ENCODE data around the gene MAD1L1. TPM values are rescaled to one million over a fixed set of nuclear protein-coding genes. Genes with fewer than 3 reads are reported as not detected.

The MAD1L1 gene
- total RNA-seq, 1 donor from 2014 or later = 57.4 TPM

GRCh38 chr7:2069472-2069860 is 163.3 kb downstream of the MAD1L1 start:
- TF ChIP-seq CTCF (IDR thresholded peaks at IDR 0.05; ENCODE audit: insufficient read depth, low read length, severe bottlenecking) = no peak
- FAIRE-seq (no peak), DNase-seq (ENCODE audit: low read depth) (no peak)
- H3K4me3 ChIP-seq (ENCODE audit: low read depth, low read length) = no peak overlapping the region
- H3K36me3 ChIP-seq (ENCODE audit: control insufficient read depth, insufficient read depth, low read length) = peaks cover 8% of the 10 kb centered on the region
- H3K27me3 ChIP-seq (ENCODE audit: control insufficient read depth, insufficient read depth, low read length) = no peaks in the 10 kb centered on the region

- DNase-seq (ENCODE audit: low read depth) = no peak
- Histone ChIP-seq H3K36me3 (ENCODE audit: control insufficient read depth, insufficient read depth, low read length) (peaks cover 8% of the 10 kb centered on the region), H3K4me3 (ENCODE audit: low read depth, low read length) (no peak overlapping the region), H3K27me3 (ENCODE audit: control insufficient read depth, insufficient read depth, low read length) (no peaks in the 10 kb centered on the region)
- no peak for TF ChIP-seq CTCF (IDR thresholded peaks at IDR 0.05; ENCODE audit: insufficient read depth, low read length, severe bottlenecking)
- no peak for FAIRE-seq
These were observed 163.9 kb downstream of the MAD1L1 start for GRCh38 chr7:2068693-2069471.

- H3K27me3 ChIP-seq (ENCODE audit: control insufficient read depth, insufficient read depth, low read length) = no peaks in the 10 kb centered on the region
- TF ChIP-seq CTCF (IDR thresholded peaks at IDR 0.05; ENCODE audit: insufficient read depth, low read length, severe bottlenecking) = no peak
- no peak for FAIRE-seq
- no peak overlapping the region for H3K4me3 ChIP-seq (ENCODE audit: low read depth, low read length)
- no peak for DNase-seq (ENCODE audit: low read depth)
- peaks cover 8% of the 10 kb centered on the region for H3K36me3 ChIP-seq (ENCODE audit: control insufficient read depth, insufficient read depth, low read length)
These were observed 166.4 kb downstream of the MAD1L1 start for GRCh38 chr7:2066251-2066919.

- FAIRE-seq (no peak), DNase-seq (ENCODE audit: low read depth) (no peak)
- no peak for TF ChIP-seq CTCF (IDR thresholded peaks at IDR 0.05; ENCODE audit: insufficient read depth, low read length, severe bottlenecking)
- no peak overlapping the region for H3K4me3 ChIP-seq (ENCODE audit: low read depth, low read length)
- H3K36me3 ChIP-seq (ENCODE audit: control insufficient read depth, insufficient read depth, low read length) = peaks cover 8% of the 10 kb centered on the region
- H3K27me3 ChIP-seq (ENCODE audit: control insufficient read depth, insufficient read depth, low read length) = no peaks in the 10 kb centered on the region
These were observed 167.2 kb downstream of the MAD1L1 start for GRCh38 chr7:2065528-2065927.

GRCh38 chr7:2063563-2064260 is 169.0 kb downstream of the MAD1L1 start:
- DNase-seq (ENCODE audit: low read depth) (peak; percentile 16), FAIRE-seq (no peak)
- peaks cover 7% of the 10 kb centered on the region for H3K36me3 ChIP-seq (ENCODE audit: control insufficient read depth, insufficient read depth, low read length)
- no peaks in the 10 kb centered on the region for H3K27me3 ChIP-seq (ENCODE audit: control insufficient read depth, insufficient read depth, low read length)
- H3K4me3 ChIP-seq (ENCODE audit: low read depth, low read length) = no peak overlapping the region
- peak; percentile 6 for TF ChIP-seq CTCF (IDR thresholded peaks at IDR 0.05; ENCODE audit: insufficient read depth, low read length, severe bottlenecking)

Measured in bronchial epithelial cell (primary cell).